ENCODE data around the gene ELK3. TPM values are rescaled to one million over a fixed set of nuclear protein-coding genes. Genes with fewer than 3 reads are reported as not detected.

Gene ELK3
- total and polyA plus RNA-seq, 2 of the 8 experiments (the other 6 are each of a cell fraction or from before 2014, with no cell fraction given): 3.5 to 14.3 TPM

DNA sequence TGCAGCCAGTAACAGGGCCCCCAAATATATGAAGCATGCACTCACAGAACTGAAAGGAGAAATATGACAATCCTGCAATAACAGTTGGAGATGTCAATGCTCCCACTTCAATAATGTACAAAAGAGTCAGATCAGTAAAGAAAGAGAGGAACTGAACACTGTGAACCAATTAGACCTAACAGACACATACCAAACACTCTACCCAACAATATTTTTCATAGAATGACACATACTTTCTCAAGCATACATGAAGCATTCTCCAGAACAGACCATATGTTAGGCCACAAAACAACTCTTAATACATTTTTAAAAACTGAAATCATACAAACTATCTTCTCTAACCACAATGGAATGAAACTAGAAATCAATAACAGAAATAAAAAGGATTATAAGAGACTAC lies 80.2 kb downstream of the ELK3 start:
- no peaks in the 10 kb centered on the region for H3K27me3 ChIP-seq (replicated peaks in 1 of 4; ENCODE audit: control insufficient read depth in 3 of 4, extremely low read depth in 1 of 4, insufficient read depth in 3 of 4, low read length in 3 of 4)
- DNase-seq (ENCODE audit: low read depth in 1 of 2, low spot score in 2 of 2) (no peak), FAIRE-seq (no peak)
- H3K9ac ChIP-seq (replicated peaks in 1 of 4; ENCODE audit: extremely low read depth in 1 of 4, low read depth in 3 of 4, low read length in 3 of 4): no peak overlapping the region
- H2BK12ac ChIP-seq (ENCODE audit: low read depth, low read length): no peak overlapping the region
- H2AK5ac ChIP-seq (ENCODE audit: low read depth, low read length): no peak overlapping the region
- CTCF ChIA-PET (ENCODE audit: partially characterized antibody): no interaction called here
- H2BK5ac ChIP-seq (ENCODE audit: low read depth, low read length): no peak overlapping the region
- H4K20me1 ChIP-seq (replicated peaks in 1 of 2; ENCODE audit: control insufficient read depth in 1 of 2, insufficient read depth in 2 of 2, low read length in 2 of 2): no peaks in the 10 kb centered on the region
- no peaks in the 10 kb centered on the region for H3K79me2 ChIP-seq (ENCODE audit: control insufficient read depth in 1 of 2, insufficient read depth in 2 of 2, low read length in 2 of 2)
- H3K9me3 ChIP-seq (ENCODE audit: insufficient read depth in 2 of 2, low read depth in 1 of 2, low read length in 1 of 2): no peaks in the 10 kb centered on the region
- TF ChIP-seq TEAD4 (IDR thresholded peaks at IDR 0.05; ENCODE audit: low read depth, low read length) (no peak), EP300 (IDR thresholded peaks at IDR 0.05; ENCODE audit: borderline replicate concordance in 1 of 2, low read depth in 2 of 2, low read length in 2 of 2) (no peak), FOSL1 (IDR thresholded peaks at IDR 0.05; ENCODE audit: insufficient read depth, low read depth, low read length) (no peak), SP2 (IDR thresholded peaks at IDR 0.05; ENCODE audit: low read length) (no peak)
- TF ChIP-seq, protein P1, sequence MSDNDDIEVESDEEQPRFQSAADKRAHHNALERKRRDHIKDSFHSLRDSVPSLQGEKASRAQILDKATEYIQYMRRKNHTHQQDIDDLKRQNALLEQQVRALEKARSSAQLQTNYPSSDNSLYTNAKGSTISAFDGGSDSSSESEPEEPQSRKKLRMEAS (IDR thresholded peaks at IDR 0.05): no peak
- no peak overlapping the region for H3K23ac ChIP-seq (ENCODE audit: insufficient read length)
- H3K4me3 ChIP-seq (ENCODE audit: extremely low read depth in 1 of 4, insufficient read depth in 2 of 4, low read depth in 3 of 4, low read length in 4 of 4): no peak overlapping the region
- H3K79me1 ChIP-seq (ENCODE audit: low read depth, low read length): no peaks in the 10 kb centered on the region
- H2BK20ac ChIP-seq (ENCODE audit: low read length): no peak overlapping the region
- no peak overlapping the region for H3K14ac ChIP-seq (ENCODE audit: insufficient read length)
- H2BK15ac ChIP-seq (ENCODE audit: low read length): no peak overlapping the region
- no peaks in the 10 kb centered on the region for H3K4me1 ChIP-seq (replicated peaks in 1 of 4; ENCODE audit: control insufficient read depth in 3 of 4, insufficient read depth in 4 of 4, low read length in 3 of 4)
- H4K8ac ChIP-seq (ENCODE audit: extremely low read depth, insufficient read depth, low read length): no peak overlapping the region
- H3K27ac ChIP-seq (ENCODE audit: low read depth, low read length): no peak overlapping the region
- POLR2A ChIA-PET (ENCODE audit: partially characterized antibody): no interaction called here
- H3K18ac ChIP-seq (ENCODE audit: extremely low read depth, low read length): no peak overlapping the region
- no peak overlapping the region for H2BK120ac ChIP-seq (replicated peaks; ENCODE audit: low read depth, low read length)
- no peak overlapping the region for H3K4ac ChIP-seq (replicated peaks; ENCODE audit: insufficient read length, low read depth, low read length)
- no peaks in the 10 kb centered on the region; the same call in 1 of the 2 replicates for H3K23me2 ChIP-seq (ENCODE audit: low read depth, low read length)
- H3K56ac ChIP-seq (replicated peaks; ENCODE audit: insufficient read length, low read depth, low read length): no peak overlapping the region
- H2AFZ ChIP-seq (ENCODE audit: low read length): no peak overlapping the region
- H3K36me3 ChIP-seq (ENCODE audit: control insufficient read depth in 2 of 4, insufficient read depth in 4 of 4, low read length in 3 of 4): peaks cover 0 to 8% (median 0%) of the 10 kb centered on the region in 4 experiments; a peak in 1 of 8 replicates
- no peak overlapping the region for H4K91ac ChIP-seq (replicated peaks; ENCODE audit: insufficient read length, low read length)
- H4K5ac ChIP-seq (ENCODE audit: insufficient read length, low read depth, low read length): no peak overlapping the region
- H3K4me2 ChIP-seq (ENCODE audit: insufficient read depth in 1 of 2, low read depth in 2 of 2, low read length in 2 of 2): no peak overlapping the region
